ENCODE measurements around the gene MSH3. TPM values are rescaled to one million over a fixed set of nuclear protein-coding genes. Genes with fewer than 3 reads are reported as not detected.

MSH3 gene
- polyA plus RNA-seq, 3 donors = 4.5 to 9.9 (median 8.0) TPM

DNA sequence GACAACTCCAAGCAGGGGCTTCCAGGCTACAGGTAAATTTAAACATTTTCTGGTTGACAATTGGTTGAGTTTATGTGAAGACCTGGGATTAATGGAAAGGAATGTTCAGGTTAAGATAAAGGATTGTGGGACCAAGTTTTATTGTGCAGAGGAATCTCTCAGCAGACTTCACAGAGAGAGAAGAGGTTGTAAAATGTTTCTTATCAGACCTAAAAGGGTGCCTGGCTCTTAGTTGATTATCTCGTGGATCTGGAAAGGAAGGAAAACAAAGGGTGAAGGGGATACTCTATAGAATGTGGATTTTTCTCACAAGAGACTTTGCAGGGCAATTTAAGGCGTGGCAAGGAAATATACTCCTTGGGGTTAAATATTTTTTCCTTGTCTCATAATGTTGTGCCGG is 209.3 kb downstream of the MSH3 start:
- H3K4me1 ChIP-seq (ENCODE audit: control insufficient read depth in 1 of 2, insufficient read depth in 2 of 2, low read length in 2 of 2) = peaks cover 16 to 22% of the 10 kb centered on the region in 2 donors
- no peak overlapping the region for H3K4me3 ChIP-seq (replicated peaks in 1 of 3; ENCODE audit: low read depth in 2 of 3, low read length in 3 of 3)
- peaks cover 7 to 22% of the 10 kb centered on the region in 2 donors for H3K36me3 ChIP-seq (replicated peaks in 1 of 2; ENCODE audit: control insufficient read depth in 1 of 2, insufficient read depth in 2 of 2, low read length in 2 of 2)
- H3K9me3 Mint-ChIP-seq = peaks cover 0 to 2% (median 0%) of the 10 kb centered on the region in 7 donors
- H3K9me3 ChIP-seq (replicated peaks in 1 of 2; ENCODE audit: control insufficient read depth in 1 of 2, insufficient read depth in 1 of 2, low read length in 2 of 2) = no peaks in the 10 kb centered on the region
- 100% methylated on average over 1 of the region's 3 CpGs for WGBS (ENCODE audit: insufficient coverage)
- peaks cover 0 to 3% (median 0%) of the 10 kb centered on the region in 3 donors for H3K27me3 Mint-ChIP-seq (ENCODE audit: low read depth in 3 of 3)
- H3K27ac Mint-ChIP-seq = no peak overlapping the region
- no peak overlapping the region for H3K27ac ChIP-seq (ENCODE audit: low read depth in 1 of 2, low read length in 2 of 2)
- no peak for DNase-seq
- no peaks in the 10 kb centered on the region for H3K79me2 ChIP-seq (ENCODE audit: insufficient read depth, low read length)
- no peak overlapping the region for H3K4me3 Mint-ChIP-seq
- no peak for TF ChIP-seq CTCF (IDR thresholded peaks at IDR 0.05)
- H2AFZ ChIP-seq (ENCODE audit: insufficient read depth, low read depth, low read length, poor library complexity, severe bottlenecking) = no peak overlapping the region
- peaks cover 33 to 34% of the 10 kb centered on the region in 2 donors for H3K36me3 Mint-ChIP-seq
- no peak overlapping the region for H3K9ac ChIP-seq (ENCODE audit: insufficient read depth, low read length, poor library complexity, severe bottlenecking)
- H3K4me2 ChIP-seq (replicated peaks; ENCODE audit: extremely low read depth, low read length, poor library complexity, severe bottlenecking) = no peak overlapping the region
- no peaks in the 10 kb centered on the region for H3K27me3 ChIP-seq (ENCODE audit: control insufficient read depth in 2 of 2, insufficient read depth in 2 of 2, low read length in 2 of 2)
- no peaks in the 10 kb centered on the region for H4K20me1 ChIP-seq (ENCODE audit: insufficient read depth, low read length)
- intact Hi-C loops (cut with micrococcal nuclease) = no loop called here
- peaks cover 23% of the 10 kb centered on the region for H3K4me1 Mint-ChIP-seq

- H3K9me3 ChIP-seq (replicated peaks in 1 of 2; ENCODE audit: control insufficient read depth in 1 of 2, insufficient read depth in 1 of 2, low read length in 2 of 2) = no peaks in the 10 kb centered on the region
- H3K36me3 ChIP-seq (replicated peaks in 1 of 2; ENCODE audit: control insufficient read depth in 1 of 2, insufficient read depth in 2 of 2, low read length in 2 of 2) = peaks cover 7 to 25% of the 10 kb centered on the region in 2 donors
- no peak for TF ChIP-seq CTCF (IDR thresholded peaks at IDR 0.05)
- H3K79me2 ChIP-seq (ENCODE audit: insufficient read depth, low read length) = no peaks in the 10 kb centered on the region
- no CpG with 5 or more reads among the region's 1 CpG for WGBS (ENCODE audit: insufficient coverage)
- no peaks in the 10 kb centered on the region for H3K27me3 ChIP-seq (ENCODE audit: control insufficient read depth in 2 of 2, insufficient read depth in 2 of 2, low read length in 2 of 2)
- Mint-ChIP-seq H3K27me3 (ENCODE audit: low read depth in 3 of 3) (peaks cover 0 to 3% (median 0%) of the 10 kb centered on the region in 3 donors), H3K9me3 (peaks cover 0 to 2% (median 0%) of the 10 kb centered on the region in 7 donors), H3K36me3 (peaks cover 33 to 34% of the 10 kb centered on the region in 2 donors), H3K4me3 (no peak overlapping the region), H3K27ac (no peak overlapping the region), H3K4me1 (peaks cover 23% of the 10 kb centered on the region)
- peaks cover 16 to 22% of the 10 kb centered on the region in 2 donors for H3K4me1 ChIP-seq (ENCODE audit: control insufficient read depth in 1 of 2, insufficient read depth in 2 of 2, low read length in 2 of 2)
- H3K27ac ChIP-seq (ENCODE audit: low read depth in 1 of 2, low read length in 2 of 2) = no peak overlapping the region
- no peak overlapping the region for H3K9ac ChIP-seq (ENCODE audit: insufficient read depth, low read length, poor library complexity, severe bottlenecking)
- no peak for DNase-seq
- no peak overlapping the region for H3K4me2 ChIP-seq (replicated peaks; ENCODE audit: extremely low read depth, low read length, poor library complexity, severe bottlenecking)
- H3K4me3 ChIP-seq (replicated peaks in 1 of 3; ENCODE audit: low read depth in 2 of 3, low read length in 3 of 3) = no peak overlapping the region
- H4K20me1 ChIP-seq (ENCODE audit: insufficient read depth, low read length) = no peaks in the 10 kb centered on the region
- no peak overlapping the region for H2AFZ ChIP-seq (ENCODE audit: insufficient read depth, low read depth, low read length, poor library complexity, severe bottlenecking)
- intact Hi-C loops (cut with micrococcal nuclease) = no loop called here
Measured at GRCh38 chr5:80864109-80864508, 209.7 kb downstream of the MSH3 start.
